ENCODE data around the gene MSMO1. TPM values are rescaled to one million over a fixed set of nuclear protein-coding genes. Genes with fewer than 3 reads are reported as not detected.
A peak's percentile ranks its signal among the peaks of the same experiment; 100 is the strongest.

The MSMO1 gene
- polyA plus RNA-seq, 1 of the 3 experiments (the other 2 are of a cell fraction): 13.2 TPM

DNA sequence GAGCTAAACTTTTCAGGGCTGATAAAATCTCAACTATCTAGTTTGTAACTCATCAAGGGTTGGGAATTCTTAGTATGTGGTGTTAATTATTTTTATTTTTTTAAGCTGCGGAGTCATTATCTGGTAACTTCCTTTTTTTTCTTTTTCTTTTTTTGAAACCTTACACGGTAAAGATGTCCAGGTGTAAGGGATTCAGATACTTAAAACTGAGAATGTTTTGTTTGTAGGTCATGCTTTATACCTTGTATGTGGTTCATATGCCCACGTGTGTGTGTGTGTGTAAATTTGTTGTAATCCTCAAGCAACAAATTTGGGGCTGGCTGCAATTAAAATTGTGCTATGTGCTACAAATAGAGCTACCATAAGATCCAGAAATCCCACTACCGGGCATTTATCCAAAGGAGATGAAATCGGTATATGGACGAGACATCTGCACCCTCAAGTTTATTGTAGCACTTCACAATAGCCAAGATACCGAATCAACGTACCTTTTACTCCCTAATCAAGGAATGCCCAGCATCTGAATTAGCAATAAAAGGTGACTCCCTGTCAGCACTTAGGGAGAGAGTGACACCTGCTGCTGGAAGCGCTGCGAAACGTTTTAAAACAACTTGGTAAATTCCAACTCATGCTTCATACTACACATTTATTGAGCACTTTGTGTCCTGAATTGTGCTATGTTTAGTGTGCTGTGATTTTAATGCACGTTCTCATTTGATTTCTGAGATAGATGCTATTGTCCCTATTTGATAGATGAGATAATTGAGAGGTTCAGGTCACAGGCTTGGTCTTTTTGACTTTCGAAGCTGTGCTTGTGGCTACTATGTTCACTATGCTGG, 16.1 kb downstream of the MSMO1 start:
- Histone ChIP-seq H3K4me3 (ENCODE audit: low read depth in 2 of 2, low read length in 1 of 2) (no peak overlapping the region), H3K9ac (no peak overlapping the region), H3K9me3 (no peaks in the 10 kb centered on the region), H3F3A (replicated peaks; ENCODE audit: insufficient read depth) (peaks cover 7% of the 10 kb centered on the region), H3K4me2 (no peak overlapping the region), H3K27me3 (ENCODE audit: insufficient read depth) (no peaks in the 10 kb centered on the region), H2AFZ (ENCODE audit: low read depth) (no peak overlapping the region), H3K27ac (ENCODE audit: low read depth in 2 of 2, low read length in 1 of 2) (no peak overlapping the region), H3K36me3 (replicated peaks in 1 of 2; ENCODE audit: control insufficient read depth in 1 of 2, insufficient read depth in 2 of 2, low read length in 1 of 2) (peaks cover 40 to 47% of the 10 kb centered on the region in 2 experiments), H3K9me2 (no peaks in the 10 kb centered on the region), H4K20me1 (ENCODE audit: insufficient read depth) (no peaks in the 10 kb centered on the region), H3K79me2 (ENCODE audit: insufficient read depth) (no peaks in the 10 kb centered on the region), H3K4me1 (ENCODE audit: control insufficient read depth in 1 of 2, insufficient read depth in 2 of 2, low read depth in 1 of 2, low read length in 1 of 2) (no peaks in the 10 kb centered on the region)
- 86% methylated on average over 13 of the region's 13 CpGs for WGBS (ENCODE audit: low lambda C conversion rate)
- no peak for DNase-seq
- CTCF ChIA-PET: interaction anchor here (0.7 to 6.1 kb wide), 19 partner anchors 8 to 231 kb away, joined by 3 to 76 read pairs (median 3); partner anchors contain the start of gene TMEM192
- POLR2A ChIA-PET: interaction anchor here (0.9 kb wide), 1 partner anchor 35 kb away, joined by 3 read pairs; the partner anchor contains the start of gene CPE
- TF ChIP-seq YY1 (IDR thresholded peaks at IDR 0.05; ENCODE audit: low read depth) (no peak), NRF1 (IDR thresholded peaks at IDR 0.05; ENCODE audit: low read depth, low read length) (no peak), TAF1 (IDR thresholded peaks at IDR 0.05; ENCODE audit: borderline replicate concordance, low read depth, low read length) (no peak), POLR2AphosphoS5 (IDR thresholded peaks at IDR 0.05; ENCODE audit: low read depth, low read length) (no peak), EZH2phosphoT487 (IDR thresholded peaks at IDR 0.05; ENCODE audit: borderline replicate concordance, low read depth) (no peak), GATA2 (CRISPR knock-in tag; IDR thresholded peaks at IDR 0.05) (no peak), RAD21 (IDR thresholded peaks at IDR 0.05; ENCODE audit: low read length) (peak; percentile 67), SMC3 (IDR thresholded peaks at IDR 0.05; ENCODE audit: low read depth, low read length) (peak; percentile 71), MXI1 (IDR thresholded peaks at IDR 0.05; ENCODE audit: low read depth, low read length) (no peak)
- TF ChIP-seq, protein P1, sequence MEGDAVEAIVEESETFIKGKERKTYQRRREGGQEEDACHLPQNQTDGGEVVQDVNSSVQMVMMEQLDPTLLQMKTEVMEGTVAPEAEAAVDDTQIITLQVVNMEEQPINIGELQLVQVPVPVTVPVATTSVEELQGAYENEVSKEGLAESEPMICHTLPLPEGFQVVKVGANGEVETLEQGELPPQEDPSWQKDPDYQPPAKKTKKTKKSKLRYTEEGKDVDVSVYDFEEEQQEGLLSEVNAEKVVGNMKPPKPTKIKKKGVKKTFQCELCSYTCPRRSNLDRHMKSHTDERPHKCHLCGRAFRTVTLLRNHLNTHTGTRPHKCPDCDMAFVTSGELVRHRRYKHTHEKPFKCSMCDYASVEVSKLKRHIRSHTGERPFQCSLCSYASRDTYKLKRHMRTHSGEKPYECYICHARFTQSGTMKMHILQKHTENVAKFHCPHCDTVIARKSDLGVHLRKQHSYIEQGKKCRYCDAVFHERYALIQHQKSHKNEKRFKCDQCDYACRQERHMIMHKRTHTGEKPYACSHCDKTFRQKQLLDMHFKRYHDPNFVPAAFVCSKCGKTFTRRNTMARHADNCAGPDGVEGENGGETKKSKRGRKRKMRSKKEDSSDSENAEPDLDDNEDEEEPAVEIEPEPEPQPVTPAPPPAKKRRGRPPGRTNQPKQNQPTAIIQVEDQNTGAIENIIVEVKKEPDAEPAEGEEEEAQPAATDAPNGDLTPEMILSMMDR (IDR thresholded peaks at IDR 0.05): peak; percentile 56

DNA sequence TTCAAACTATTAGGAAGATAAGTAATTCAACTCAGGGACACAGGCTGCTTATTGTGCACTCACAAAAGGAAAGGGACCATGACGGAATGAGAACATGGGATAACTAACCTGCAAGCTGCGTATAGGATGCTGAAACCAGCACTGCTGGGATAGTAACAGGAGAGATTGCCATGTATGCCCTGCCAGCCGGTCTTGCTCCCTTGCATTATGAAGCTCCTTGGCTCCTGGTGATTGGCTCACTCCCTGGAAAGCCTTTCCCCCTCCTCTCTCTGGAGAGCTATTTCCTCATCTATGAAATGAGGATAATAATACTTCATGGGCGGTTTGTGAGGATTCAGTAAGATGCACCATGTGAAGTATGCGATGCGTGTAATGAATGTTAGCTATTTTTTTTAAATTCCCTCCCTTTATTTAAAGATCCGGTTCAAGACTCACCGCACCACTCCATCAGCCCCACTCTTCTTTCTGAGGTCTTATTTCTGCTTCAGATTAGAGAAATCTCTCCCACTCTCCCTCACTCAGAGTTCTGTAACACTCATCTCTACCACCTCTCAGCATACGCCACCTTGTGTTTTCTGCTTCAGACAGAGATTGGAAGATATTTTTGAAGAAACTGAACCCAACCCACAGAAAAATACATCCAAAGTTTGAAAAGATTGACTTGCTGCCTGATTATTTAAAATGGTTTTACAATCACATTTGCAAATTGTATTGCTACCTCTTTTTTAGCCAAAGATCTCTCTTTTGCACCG, 18.4 kb downstream of the MSMO1 start:
- CTCF ChIA-PET: interaction anchor here (0.9 to 6.1 kb wide), 8 partner anchors 10 to 231 kb away, joined by 3 to 76 read pairs (median 3); no protein-coding TSS in a partner anchor
- WGBS (ENCODE audit: low lambda C conversion rate): 93% methylated on average over 10 of the region's 10 CpGs

More for the DNA sequence above, 18.4 kb downstream of the MSMO1 start:
- Histone ChIP-seq H3K9me2 (no peaks in the 10 kb centered on the region), H3K27me3 (ENCODE audit: insufficient read depth) (no peaks in the 10 kb centered on the region), H3K4me3 (ENCODE audit: low read depth in 2 of 2, low read length in 1 of 2) (no peak overlapping the region), H3K79me2 (ENCODE audit: insufficient read depth) (no peaks in the 10 kb centered on the region), H3K9me3 (no peaks in the 10 kb centered on the region), H4K20me1 (ENCODE audit: insufficient read depth) (no peaks in the 10 kb centered on the region), H2AFZ (ENCODE audit: low read depth) (no peak overlapping the region), H3K36me3 (replicated peaks in 1 of 2; ENCODE audit: control insufficient read depth in 1 of 2, insufficient read depth in 2 of 2, low read length in 1 of 2) (peaks cover 21 to 24% of the 10 kb centered on the region in 2 experiments), H3K9ac (no peak overlapping the region), H3K4me2 (no peak overlapping the region), H3K27ac (ENCODE audit: low read depth in 2 of 2, low read length in 1 of 2) (no peak overlapping the region), H3F3A (replicated peaks; ENCODE audit: insufficient read depth) (peaks cover 2% of the 10 kb centered on the region), H3K4me1 (ENCODE audit: control insufficient read depth in 1 of 2, insufficient read depth in 2 of 2, low read depth in 1 of 2, low read length in 1 of 2) (no peaks in the 10 kb centered on the region)
- POLR2A ChIA-PET: no interaction called here
- no peak for TF ChIP-seq SIN3A (IDR thresholded peaks at IDR 0.05; ENCODE audit: borderline replicate concordance, low read depth, low read length)
- TF ChIP-seq TCF12 (IDR thresholded peaks at IDR 0.05): no peak
- DNase-seq: no peak

All from SK-N-SH (cell line).